KMS-11 (cell line): ENCODE measurements around the gene FLNC.

Experiments used
- H2AFZ ChIP-seq: fragments of 200-600 bp; sonication (generic); 2 replicates; pipeline ENCODE4 v1.6.1; 2016; ENCODE audit warnings: antibody characterized with exemption, mixed run types, low read depth
- H3K27ac ChIP-seq: fragments of 200-600 bp; sonication (generic); 2 replicates; pipeline ENCODE4 v1.6.1; 2016; ENCODE audit warnings: mild to moderate bottlenecking, mixed run types
- H3K27me3 ChIP-seq: fragments of 200-600 bp; sonication (generic); 2 replicates; pipeline ENCODE4 v1.6.1; 2017; ENCODE audit warnings: mild to moderate bottlenecking, low read depth, mixed run types, moderate library complexity; ENCODE audit not compliant: insufficient read depth
- H3K36me3 ChIP-seq: fragments of 200-600 bp; sonication (generic); 2 replicates; pipeline ENCODE4 v1.6.1; 2017; ENCODE audit warnings: mild to moderate bottlenecking, mixed run types; ENCODE audit not compliant: insufficient read depth
- H3K4me1 ChIP-seq: fragments of 200-600 bp; sonication (generic); 2 replicates; pipeline ENCODE4 v1.6.1; 2016; ENCODE audit warnings: mild to moderate bottlenecking, low read depth, mixed run types; ENCODE audit not compliant: poor library complexity, severe bottlenecking
- H3K4me2 ChIP-seq: fragments of 200-600 bp; sonication (generic); 2 replicates; pipeline ENCODE4 v1.7.0; 2016; ENCODE audit warnings: mild to moderate bottlenecking, mixed run types
- H3K4me3 ChIP-seq: fragments of 200-600 bp; sonication (generic); IDR thresholded peaks from 2 replicates; pipeline ENCODE4 v1.6.1; 2017; ENCODE audit warnings: low read depth, low read length, mixed read lengths; ENCODE audit not compliant: insufficient read depth
- H3K79me2 ChIP-seq: fragments of 200-600 bp; sonication (generic); 2 replicates; pipeline ENCODE4 v1.6.1; 2016; ENCODE audit warnings: low read depth, mixed run types; ENCODE audit not compliant: insufficient read depth
- H3K9ac ChIP-seq: fragments of 200-600 bp; sonication (generic); 2 replicates; pipeline ENCODE4 v1.6.1; 2016; ENCODE audit warnings: mild to moderate bottlenecking, mixed run types
- H4K20me1 ChIP-seq: fragments of 200-600 bp; sonication (generic); 2 replicates; pipeline ENCODE4 v1.6.1; 2016; ENCODE audit warnings: mild to moderate bottlenecking, mixed run types; ENCODE audit not compliant: insufficient read depth
- TF ChIP-seq, protein P1 (sequence below): fragments of 200-600 bp; sonication (generic); conservative IDR thresholded peaks from 2 replicates; pipeline ENCODE4 v1.6.1; 2017; ENCODE audit warnings: low read depth, mild to moderate bottlenecking, antibody characterized with exemption, low read length, moderate library complexity, mixed read lengths

Gene FLNC

DNA sequence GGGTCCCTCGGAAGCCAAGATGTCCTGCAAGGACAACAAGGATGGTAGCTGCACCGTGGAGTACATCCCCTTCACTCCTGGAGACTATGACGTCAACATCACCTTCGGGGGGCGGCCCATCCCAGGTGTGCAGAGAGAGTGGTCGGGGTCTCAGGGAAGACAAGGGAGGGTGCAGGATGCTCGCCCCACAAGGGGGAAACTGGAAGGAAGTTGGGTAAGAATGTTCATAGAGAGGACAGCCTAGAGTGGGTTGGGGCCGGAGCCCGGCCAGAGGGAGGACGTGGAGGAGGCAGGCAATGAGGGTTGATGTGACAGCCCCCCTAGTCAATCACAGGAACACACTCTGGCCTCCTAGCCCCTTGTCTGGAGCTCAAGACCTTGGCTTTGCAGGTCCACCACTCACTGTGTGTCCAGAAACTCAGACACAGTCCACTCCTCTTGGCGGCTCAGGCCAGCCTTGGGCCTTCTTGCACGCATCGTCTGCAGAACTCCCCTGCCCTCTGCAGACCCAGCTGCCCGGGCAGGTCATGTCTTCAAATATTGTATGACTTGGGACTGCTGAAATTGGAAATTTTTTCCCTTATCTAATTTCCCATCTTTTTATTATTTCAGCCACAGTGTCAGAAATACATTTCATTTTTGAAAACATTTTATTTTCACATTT lies 16.7 kb downstream of the FLNC start:
- TF ChIP-seq, protein P1, sequence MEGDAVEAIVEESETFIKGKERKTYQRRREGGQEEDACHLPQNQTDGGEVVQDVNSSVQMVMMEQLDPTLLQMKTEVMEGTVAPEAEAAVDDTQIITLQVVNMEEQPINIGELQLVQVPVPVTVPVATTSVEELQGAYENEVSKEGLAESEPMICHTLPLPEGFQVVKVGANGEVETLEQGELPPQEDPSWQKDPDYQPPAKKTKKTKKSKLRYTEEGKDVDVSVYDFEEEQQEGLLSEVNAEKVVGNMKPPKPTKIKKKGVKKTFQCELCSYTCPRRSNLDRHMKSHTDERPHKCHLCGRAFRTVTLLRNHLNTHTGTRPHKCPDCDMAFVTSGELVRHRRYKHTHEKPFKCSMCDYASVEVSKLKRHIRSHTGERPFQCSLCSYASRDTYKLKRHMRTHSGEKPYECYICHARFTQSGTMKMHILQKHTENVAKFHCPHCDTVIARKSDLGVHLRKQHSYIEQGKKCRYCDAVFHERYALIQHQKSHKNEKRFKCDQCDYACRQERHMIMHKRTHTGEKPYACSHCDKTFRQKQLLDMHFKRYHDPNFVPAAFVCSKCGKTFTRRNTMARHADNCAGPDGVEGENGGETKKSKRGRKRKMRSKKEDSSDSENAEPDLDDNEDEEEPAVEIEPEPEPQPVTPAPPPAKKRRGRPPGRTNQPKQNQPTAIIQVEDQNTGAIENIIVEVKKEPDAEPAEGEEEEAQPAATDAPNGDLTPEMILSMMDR: no peak
- no peaks in the 10 kb centered on the region for H3K36me3 ChIP-seq

DNA sequence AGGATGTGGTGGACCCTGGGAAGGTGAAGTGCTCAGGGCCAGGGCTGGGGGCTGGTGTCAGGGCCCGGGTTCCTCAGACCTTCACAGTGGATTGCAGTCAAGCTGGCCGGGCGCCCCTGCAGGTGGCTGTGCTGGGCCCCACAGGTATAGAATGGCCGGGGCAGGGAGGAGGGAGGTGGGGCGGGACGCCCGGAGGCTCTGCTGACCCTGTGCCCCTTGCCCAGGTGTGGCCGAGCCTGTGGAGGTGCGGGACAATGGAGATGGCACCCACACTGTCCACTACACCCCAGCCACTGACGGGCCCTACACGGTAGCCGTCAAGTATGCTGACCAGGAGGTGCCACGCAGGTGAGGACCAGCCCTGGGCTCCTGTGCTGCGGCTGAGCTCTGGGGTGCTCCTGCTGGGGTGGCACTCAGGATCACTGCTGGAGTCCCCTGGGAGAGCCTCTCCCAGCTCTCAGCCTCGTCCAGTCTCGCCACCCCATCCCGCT lies 17.6 kb downstream of the FLNC start:
- H3K4me2 ChIP-seq: no peak overlapping the region
- H3K4me1 ChIP-seq: no peaks in the 10 kb centered on the region
- H3K9ac ChIP-seq: no peak overlapping the region
- H3K27me3 ChIP-seq: peaks cover 10% of the 10 kb centered on the region; the same call in 1 of the 2 replicates
- no peak overlapping the region for H2AFZ ChIP-seq
- H3K36me3 ChIP-seq: no peaks in the 10 kb centered on the region
- H3K79me2 ChIP-seq: no peaks in the 10 kb centered on the region
- no peak overlapping the region for H3K4me3 ChIP-seq
- no peaks in the 10 kb centered on the region for H4K20me1 ChIP-seq
- no peak overlapping the region for H3K27ac ChIP-seq
- TF ChIP-seq, protein P1: no peak

More for the DNA sequence above, 16.7 kb downstream of the FLNC start:
- H3K4me1 ChIP-seq: peaks cover 4% of the 10 kb centered on the region
- no peak overlapping the region for H3K9ac ChIP-seq
- no peak overlapping the region for H2AFZ ChIP-seq
- H3K4me3 ChIP-seq: no peak overlapping the region
- H4K20me1 ChIP-seq: no peaks in the 10 kb centered on the region
- no peak overlapping the region for H3K4me2 ChIP-seq
- no peak overlapping the region for H3K27ac ChIP-seq
- no peaks in the 10 kb centered on the region for H3K79me2 ChIP-seq
- H3K27me3 ChIP-seq: peaks cover 5% of the 10 kb centered on the region; the same call in 1 of the 2 replicates

DNA sequence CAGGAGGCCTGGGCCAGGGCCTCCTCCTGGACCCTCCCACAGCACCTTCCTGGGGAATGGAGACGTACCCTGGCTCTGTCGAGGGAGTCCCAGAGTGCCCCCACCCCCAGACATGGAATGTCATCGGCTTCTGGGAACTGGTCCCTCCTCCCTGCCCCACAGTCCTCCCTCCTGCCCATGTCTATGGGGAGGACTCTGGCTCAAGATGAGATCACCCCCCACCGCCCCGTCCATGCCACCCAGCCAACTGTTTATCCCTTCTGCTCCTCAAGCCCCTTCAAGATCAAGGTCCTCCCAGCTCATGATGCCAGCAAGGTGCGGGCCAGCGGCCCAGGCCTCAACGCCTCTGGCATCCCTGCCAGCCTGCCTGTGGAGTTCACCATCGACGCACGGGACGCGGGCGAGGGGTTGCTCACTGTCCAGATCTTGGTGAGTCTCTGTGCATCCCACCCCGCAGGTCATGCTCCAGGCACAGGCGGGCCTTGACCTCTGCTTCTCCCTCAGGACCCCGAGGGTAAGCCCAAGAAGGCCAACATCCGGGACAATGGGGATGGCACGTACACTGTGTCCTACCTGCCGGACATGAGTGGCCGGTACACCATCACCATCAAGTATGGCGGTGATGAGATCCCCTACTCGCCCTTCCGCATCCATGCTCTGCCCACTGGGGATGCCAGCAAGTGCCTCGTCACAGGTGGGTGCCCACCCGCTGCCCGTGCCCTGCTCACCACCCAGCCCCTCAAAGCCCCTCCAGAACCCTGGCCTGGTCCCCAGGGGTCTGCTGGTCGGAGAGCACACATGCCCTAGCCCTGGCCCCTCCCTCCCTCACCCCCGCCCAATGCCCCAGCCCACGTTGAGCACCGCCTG lies 18.3 kb downstream of the FLNC start:
- no peak overlapping the region for H2AFZ ChIP-seq
- H3K4me1 ChIP-seq: no peaks in the 10 kb centered on the region
- no peaks in the 10 kb centered on the region for H3K79me2 ChIP-seq
- H3K27me3 ChIP-seq: peaks cover 17% of the 10 kb centered on the region
- TF ChIP-seq, protein P1: no peak
- no peaks in the 10 kb centered on the region for H3K36me3 ChIP-seq
- H4K20me1 ChIP-seq: no peaks in the 10 kb centered on the region
- no peak overlapping the region for H3K9ac ChIP-seq
- no peak overlapping the region for H3K4me3 ChIP-seq
- H3K4me2 ChIP-seq: no peak overlapping the region
- no peak overlapping the region for H3K27ac ChIP-seq

DNA sequence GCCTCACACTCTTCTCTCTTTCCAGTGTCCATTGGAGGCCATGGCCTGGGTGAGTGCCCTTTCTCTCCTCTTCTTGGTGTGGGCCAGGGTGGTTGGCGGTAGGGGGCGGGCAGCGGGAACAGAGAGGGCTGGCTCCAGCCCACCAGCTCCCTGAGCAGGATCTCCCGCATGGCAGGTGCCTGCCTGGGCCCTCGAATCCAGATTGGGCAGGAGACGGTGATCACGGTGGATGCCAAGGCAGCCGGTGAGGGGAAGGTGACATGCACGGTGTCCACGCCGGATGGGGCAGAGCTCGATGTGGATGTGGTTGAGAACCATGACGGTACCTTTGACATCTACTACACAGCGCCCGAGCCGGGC lies 18.9 kb downstream of the FLNC start:
- no peak overlapping the region for H3K4me3 ChIP-seq
- H3K79me2 ChIP-seq: no peaks in the 10 kb centered on the region
- TF ChIP-seq, protein P1: no peak
- H3K27me3 ChIP-seq: peaks cover 23% of the 10 kb centered on the region
- no peak overlapping the region for H3K9ac ChIP-seq
- H3K36me3 ChIP-seq: no peaks in the 10 kb centered on the region
- H3K4me2 ChIP-seq: no peak overlapping the region
- no peak overlapping the region for H3K27ac ChIP-seq
- H4K20me1 ChIP-seq: no peaks in the 10 kb centered on the region
- no peaks in the 10 kb centered on the region for H3K4me1 ChIP-seq
- H2AFZ ChIP-seq: no peak overlapping the region
